SK-N-SH treated with all-trans-retinoic acid at 6 μM for 48 hours (cell line): ENCODE results near the gene OCA2.

ENCODE experiments used
- ATAC-seq: fragments of 200-7000 bp; cut with Tn5 transposase; 3 replicates; pipeline ENCODE4 v1.9.1; 2020; ENCODE audit warnings: mild to moderate bottlenecking, moderate library complexity
- ARNTL ChIP-seq: fragments of 450-650 bp; formaldehyde crosslinking; IDR thresholded peaks from 2 replicates; pipeline ENCODE4 v1.5.0; 2020; ENCODE audit warnings: low read depth, mild to moderate bottlenecking, moderate library complexity, borderline replicate concordance
- BACH2 ChIP-seq: fragments of 250-450 bp; sonication (Bioruptor Pico); IDR thresholded peaks from 2 replicates; pipeline ENCODE4 v1.9.0; 2021; ENCODE audit warnings: mild to moderate bottlenecking, borderline replicate concordance
- CREB5 ChIP-seq: fragments of 250-450 bp; sonication (Bioruptor Pico); IDR thresholded peaks from 2 replicates; pipeline ENCODE4 v1.5.1; 2020; ENCODE audit warnings: low read depth, mild to moderate bottlenecking, moderate library complexity
- CSDC2 ChIP-seq: fragments of 250-450 bp; sonication (Bioruptor Pico); IDR thresholded peaks from 2 replicates; pipeline ENCODE4 v1.5.0; 2020; ENCODE audit warnings: mild to moderate bottlenecking, moderate library complexity
- CSRNP3 ChIP-seq: fragments of 250-450 bp; sonication (Bioruptor Pico); IDR thresholded peaks from 2 replicates; pipeline ENCODE4 v1.5.1; 2021; ENCODE audit warnings: mild to moderate bottlenecking, moderate library complexity
- ESRRG ChIP-seq: fragments of 250-450 bp; sonication (Bioruptor Pico); IDR thresholded peaks from 2 replicates; pipeline ENCODE4 v1.6.1; 2021; ENCODE audit warnings: mild to moderate bottlenecking
- GLIS3 ChIP-seq: fragments of 250-450 bp; sonication (Bioruptor Pico); IDR thresholded peaks from 2 replicates; pipeline ENCODE4 v1.5.0; 2020; ENCODE audit warnings: mild to moderate bottlenecking, moderate library complexity
- ISL1 ChIP-seq: fragments of 250-450 bp; sonication (Bioruptor Pico); IDR thresholded peaks from 2 replicates; pipeline ENCODE4 v2.1.2; 2022; ENCODE audit warnings: mild to moderate bottlenecking, moderate library complexity
- OSR1 ChIP-seq: fragments of 250-450 bp; sonication (Bioruptor Pico); IDR thresholded peaks from 2 replicates; pipeline ENCODE4 v1.8.0; 2022; ENCODE audit warnings: moderate library complexity, mild to moderate bottlenecking, inconsistent platforms
- RARB ChIP-seq: fragments of 250-450 bp; sonication (Bioruptor Pico); IDR thresholded peaks from 2 replicates; pipeline ENCODE4 v1.8.0; 2021; ENCODE audit warnings: mild to moderate bottlenecking, moderate library complexity
- SNAI2 ChIP-seq: fragments of 250-450 bp; sonication (Bioruptor Pico); IDR thresholded peaks from 2 replicates; pipeline ENCODE4 v1.5.0; 2020; ENCODE audit warnings: mild to moderate bottlenecking, moderate library complexity
- TCF4 ChIP-seq: fragments of 250-450 bp; sonication (Bioruptor Pico); IDR thresholded peaks from 2 replicates; pipeline ENCODE4 v1.8.0; 2021; ENCODE audit warnings: mild to moderate bottlenecking, moderate library complexity, borderline replicate concordance
- TOX ChIP-seq: fragments of 250-450 bp; sonication (Bioruptor Pico); IDR thresholded peaks from 2 replicates; pipeline ENCODE4 v1.8.0; 2021; ENCODE audit warnings: mild to moderate bottlenecking, moderate library complexity, borderline replicate concordance
- TSHZ2 ChIP-seq: fragments of 250-450 bp; sonication (Bioruptor Pico); IDR thresholded peaks from 2 replicates; pipeline ENCODE4 v1.5.0; 2020; ENCODE audit warnings: mild to moderate bottlenecking, moderate library complexity
- ZC3H10 ChIP-seq: fragments of 250-450 bp; sonication (Bioruptor Pico); IDR thresholded peaks from 2 replicates; pipeline ENCODE4 v1.5.1; 2021; ENCODE audit warnings: mild to moderate bottlenecking, moderate library complexity
- ZNF565 ChIP-seq: fragments of 450-650 bp; formaldehyde crosslinking; conservative IDR thresholded peaks from 2 replicates; pipeline ENCODE4 v1.5.0; 2020; ENCODE audit warnings: low read depth, mild to moderate bottlenecking, moderate library complexity
- ZNF70 ChIP-seq: fragments of 450-650 bp; formaldehyde crosslinking; IDR thresholded peaks from 2 replicates; pipeline ENCODE4 v1.5.0; 2020; ENCODE audit warnings: mild to moderate bottlenecking, moderate library complexity
- ZNF8 ChIP-seq: fragments of 450-650 bp; formaldehyde crosslinking; IDR thresholded peaks from 2 replicates; pipeline ENCODE4 v1.5.0; 2020; ENCODE audit warnings: mild to moderate bottlenecking, moderate library complexity
- TF ChIP-seq, protein P1 (sequence below): fragments of 250-450 bp; sonication (Bioruptor Pico); IDR thresholded peaks from 2 replicates; pipeline ENCODE4 v1.8.0; 2020; ENCODE audit warnings: mild to moderate bottlenecking, moderate library complexity, borderline replicate concordance
- TF ChIP-seq, protein P2 (sequence below): fragments of 250-450 bp; sonication (Bioruptor Pico); IDR thresholded peaks from 2 replicates; pipeline ENCODE4 v1.8.0; 2021; ENCODE audit warnings: low read depth, mild to moderate bottlenecking, moderate library complexity, borderline replicate concordance

Gene OCA2

GRCh38 chr15:27973886-27974285 is 125.2 kb downstream of the OCA2 start:
- TF ChIP-seq, protein P1, sequence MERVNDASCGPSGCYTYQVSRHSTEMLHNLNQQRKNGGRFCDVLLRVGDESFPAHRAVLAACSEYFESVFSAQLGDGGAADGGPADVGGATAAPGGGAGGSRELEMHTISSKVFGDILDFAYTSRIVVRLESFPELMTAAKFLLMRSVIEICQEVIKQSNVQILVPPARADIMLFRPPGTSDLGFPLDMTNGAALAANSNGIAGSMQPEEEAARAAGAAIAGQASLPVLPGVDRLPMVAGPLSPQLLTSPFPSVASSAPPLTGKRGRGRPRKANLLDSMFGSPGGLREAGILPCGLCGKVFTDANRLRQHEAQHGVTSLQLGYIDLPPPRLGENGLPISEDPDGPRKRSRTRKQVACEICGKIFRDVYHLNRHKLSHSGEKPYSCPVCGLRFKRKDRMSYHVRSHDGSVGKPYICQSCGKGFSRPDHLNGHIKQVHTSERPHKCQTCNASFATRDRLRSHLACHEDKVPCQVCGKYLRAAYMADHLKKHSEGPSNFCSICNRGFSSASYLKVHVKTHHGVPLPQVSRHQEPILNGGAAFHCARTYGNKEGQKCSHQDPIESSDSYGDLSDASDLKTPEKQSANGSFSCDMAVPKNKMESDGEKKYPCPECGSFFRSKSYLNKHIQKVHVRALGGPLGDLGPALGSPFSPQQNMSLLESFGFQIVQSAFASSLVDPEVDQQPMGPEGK (CRISPR knock-in tag), result no peak
- TF ChIP-seq ISL1 (CRISPR knock-in tag), result no peak
- no peak for TF ChIP-seq CSRNP3 (CRISPR knock-in tag)
- no peak for TF ChIP-seq ZNF70 (CRISPR knock-in tag)
- no peak for TF ChIP-seq GLIS3 (CRISPR knock-in tag)
- ATAC-seq, result no peak

DNA sequence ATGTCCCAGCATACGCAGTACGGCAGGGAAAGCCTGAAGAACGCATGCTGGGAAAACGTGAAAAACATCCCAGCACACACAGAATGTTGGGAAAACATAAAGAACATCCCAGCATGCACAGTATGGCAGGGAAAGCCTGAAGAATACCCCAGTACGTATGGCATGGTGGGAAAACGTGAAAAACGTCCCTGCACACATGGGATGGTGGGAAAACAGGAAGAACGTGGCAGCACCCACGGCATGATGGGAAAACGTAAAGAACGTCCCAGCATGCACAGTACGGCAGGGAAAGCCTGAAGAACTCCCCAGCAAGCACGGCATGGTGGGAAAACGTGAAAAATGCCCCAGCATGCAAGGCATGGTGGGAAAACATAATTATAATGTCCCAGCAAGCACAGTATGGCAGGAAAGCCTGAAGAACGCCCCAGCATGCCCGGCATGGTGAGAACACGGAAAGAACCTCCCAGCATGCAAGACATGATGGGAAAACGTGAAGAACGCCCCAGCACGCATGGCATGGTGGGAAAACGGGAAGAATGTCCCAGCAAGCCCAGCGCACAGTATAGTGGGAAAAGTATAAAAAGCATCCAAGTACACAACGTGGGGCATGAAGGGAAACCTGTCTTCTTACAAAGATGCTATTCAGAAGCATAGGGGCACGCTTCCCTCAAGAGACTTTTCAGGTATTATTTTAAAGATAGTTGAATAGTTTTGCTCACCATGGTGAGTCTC is 128.3 kb downstream of the OCA2 start:
- TF ChIP-seq CSRNP3 (CRISPR knock-in tag) (no peak), ISL1 (CRISPR knock-in tag) (no peak), ZNF70 (CRISPR knock-in tag) (no peak), TSHZ2 (CRISPR knock-in tag) (no peak), GLIS3 (CRISPR knock-in tag) (no peak), ZNF565 (CRISPR knock-in tag) (no peak), ZC3H10 (no peak), ARNTL (CRISPR knock-in tag) (no peak), SNAI2 (CRISPR knock-in tag) (no peak), CSDC2 (no peak), ESRRG (CRISPR knock-in tag) (no peak), TOX (CRISPR knock-in tag) (no peak), BACH2 (CRISPR knock-in tag) (no peak), OSR1 (CRISPR knock-in tag) (no peak), RARB (CRISPR knock-in tag) (no peak), CREB5 (CRISPR knock-in tag) (no peak), TCF4 (CRISPR knock-in tag) (no peak), ZNF8 (no peak)
- TF ChIP-seq, protein P2, sequence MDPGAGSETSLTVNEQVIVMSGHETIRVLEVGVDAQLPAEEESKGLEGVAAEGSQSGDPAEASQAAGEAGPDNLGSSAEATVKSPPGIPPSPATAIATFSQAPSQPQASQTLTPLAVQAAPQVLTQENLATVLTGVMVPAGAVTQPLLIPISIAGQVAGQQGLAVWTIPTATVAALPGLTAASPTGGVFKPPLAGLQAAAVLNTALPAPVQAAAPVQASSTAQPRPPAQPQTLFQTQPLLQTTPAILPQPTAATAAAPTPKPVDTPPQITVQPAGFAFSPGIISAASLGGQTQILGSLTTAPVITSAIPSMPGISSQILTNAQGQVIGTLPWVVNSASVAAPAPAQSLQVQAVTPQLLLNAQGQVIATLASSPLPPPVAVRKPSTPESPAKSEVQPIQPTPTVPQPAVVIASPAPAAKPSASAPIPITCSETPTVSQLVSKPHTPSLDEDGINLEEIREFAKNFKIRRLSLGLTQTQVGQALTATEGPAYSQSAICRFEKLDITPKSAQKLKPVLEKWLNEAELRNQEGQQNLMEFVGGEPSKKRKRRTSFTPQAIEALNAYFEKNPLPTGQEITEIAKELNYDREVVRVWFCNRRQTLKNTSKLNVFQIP (CRISPR knock-in tag), result no peak
- ATAC-seq, result no peak
